GM23338 (cell line): ENCODE measurements around the gene COMMD2. TPM values are rescaled to one million over a fixed set of nuclear protein-coding genes. Genes with fewer than 3 reads are reported as not detected.
A peak's percentile ranks its signal among the peaks of the same experiment; 100 is the strongest.

Experiments used
- ATAC-seq: fragments of 200-7000 bp; cut with Tn5 transposase; 3 replicates; pipeline ENCODE4 v1.9.1; 2020
- DNase-seq: peaks from one replicate; pipeline ENCODE4 v3.0.0-alpha.2; 2015; ENCODE audit warnings: low spot score
- H2AFZ ChIP-seq: fragments of 200-600 bp; sonication (generic); 2 replicates; pipeline ENCODE4 v1.8.0; 2016; ENCODE audit warnings: antibody characterized with exemption, mild to moderate bottlenecking, moderate library complexity
- H3F3A ChIP-seq: fragments of 200-600 bp; sonication (generic); replicated peaks from 2 replicates; pipeline ENCODE4 v1.8.0; 2017; ENCODE audit warnings: antibody characterized with exemption, mixed run types, low read depth
- H3K27ac ChIP-seq: fragments of 200-600 bp; sonication (generic); 2 replicates; pipeline ENCODE4 v1.6.1; 2016; ENCODE audit warnings: low read depth
- H3K27me3 ChIP-seq: fragments of 200-600 bp; sonication (generic); 2 replicates; pipeline ENCODE4 v1.8.0; 2016; ENCODE audit warnings: mild to moderate bottlenecking, mixed run types, moderate library complexity; ENCODE audit not compliant: insufficient read depth
- H3K36me3 ChIP-seq: fragments of 200-600 bp; sonication (generic); 2 replicates; pipeline ENCODE4 v1.8.0; 2016; ENCODE audit warnings: mild to moderate bottlenecking; ENCODE audit not compliant: insufficient read depth
- H3K4me1 ChIP-seq: fragments of 200-600 bp; sonication (generic); 2 replicates; pipeline ENCODE4 v1.8.0; 2016; ENCODE audit warnings: mild to moderate bottlenecking, moderate library complexity; ENCODE audit not compliant: insufficient read depth
- H3K4me2 ChIP-seq: fragments of 200-600 bp; sonication (generic); 2 replicates; pipeline ENCODE4 v1.7.1; 2017; ENCODE audit warnings: mixed run types
- H3K4me3 ChIP-seq: fragments of 200-600 bp; sonication (generic); 2 replicates; pipeline ENCODE4 v1.6.1; 2016; ENCODE audit warnings: mixed run types
- H3K79me2 ChIP-seq: fragments of 200-600 bp; sonication (generic); replicated peaks from 2 replicates; pipeline ENCODE4 v1.8.0; 2017; ENCODE audit warnings: mild to moderate bottlenecking; ENCODE audit not compliant: insufficient read depth
- H3K9me2 ChIP-seq: fragments of 200-600 bp; sonication (generic); 2 replicates; pipeline ENCODE4 v1.8.0; 2017; ENCODE audit not compliant: insufficient read depth
- H4K20me1 ChIP-seq: fragments of 200-600 bp; sonication (generic); replicated peaks from 2 replicates; pipeline ENCODE4 v1.8.0; 2017; ENCODE audit warnings: mild to moderate bottlenecking; ENCODE audit not compliant: insufficient read depth
- H3K27ac Mint-ChIP-seq: 2 replicates; pipeline ENCODE4 v1.8.0; 2020; ENCODE audit warnings: inconsistent platforms, mild to moderate bottlenecking, moderate library complexity, mixed read lengths
- H3K27me3 Mint-ChIP-seq: 3 replicates; pipeline ENCODE4 v1.8.0; 2022; ENCODE audit warnings: low read depth, mild to moderate bottlenecking, moderate library complexity, mixed read lengths, inconsistent platforms; ENCODE audit not compliant: insufficient read depth, poor library complexity
- H3K36me3 Mint-ChIP-seq: 3 replicates; pipeline ENCODE4 v1.8.0; 2021; ENCODE audit warnings: low read depth, mild to moderate bottlenecking, inconsistent platforms, moderate library complexity, mixed read lengths
- H3K4me1 Mint-ChIP-seq: 3 replicates; pipeline ENCODE4 v1.8.0; 2020; ENCODE audit warnings: mild to moderate bottlenecking, inconsistent platforms, mixed read lengths
- H3K4me3 Mint-ChIP-seq: 3 replicates; pipeline ENCODE4 v1.8.0; 2021; ENCODE audit warnings: moderate library complexity, mild to moderate bottlenecking, inconsistent platforms, mixed read lengths
- H3K9me3 Mint-ChIP-seq: 3 replicates; pipeline ENCODE4 v1.8.0; 2020; ENCODE audit warnings: moderate library complexity, mild to moderate bottlenecking, inconsistent platforms, mixed read lengths
- JUNB ChIP-seq: IDR thresholded peaks from one replicate; pipeline ENCODE4 v1.6.1; 2016; ENCODE audit warnings: antibody characterized with exemption; ENCODE audit not compliant: unreplicated experiment
- POLR2AphosphoS5 ChIP-seq: IDR thresholded peaks from 2 replicates; pipeline ENCODE4 v1.6.1; 2016; ENCODE audit warnings: antibody characterized with exemption, low read depth
- REST ChIP-seq: IDR thresholded peaks from one replicate; pipeline ENCODE4 v1.6.1; 2018; ENCODE audit warnings: antibody characterized with exemption; ENCODE audit not compliant: unreplicated experiment
- STAT1 ChIP-seq: IDR thresholded peaks from one replicate; pipeline ENCODE4 v1.6.1; 2016; ENCODE audit warnings: antibody characterized with exemption; ENCODE audit not compliant: unreplicated experiment
- polyA plus RNA-seq: library from polyadenylated mRNA; unstranded; fragments of >200 nt; fragmentation: Nextera tagmentation; extraction: Ambion mirVana; gene quantifications from 2 replicates; pipeline ENCODE4 v1.2.1, GENCODE V29; 2016
- total RNA-seq: library from RNA; depleted of rRNA; stranded (reverse); fragments of >200 nt; shearing (Covaris generic); gene quantifications from 2 replicates; pipeline ENCODE4 v1.2.3, GENCODE V29; 2014

Gene COMMD2
- total and polyA plus RNA-seq, 2 experiments from 2014 or later = 55.5 to 61.1 TPM

DNA sequence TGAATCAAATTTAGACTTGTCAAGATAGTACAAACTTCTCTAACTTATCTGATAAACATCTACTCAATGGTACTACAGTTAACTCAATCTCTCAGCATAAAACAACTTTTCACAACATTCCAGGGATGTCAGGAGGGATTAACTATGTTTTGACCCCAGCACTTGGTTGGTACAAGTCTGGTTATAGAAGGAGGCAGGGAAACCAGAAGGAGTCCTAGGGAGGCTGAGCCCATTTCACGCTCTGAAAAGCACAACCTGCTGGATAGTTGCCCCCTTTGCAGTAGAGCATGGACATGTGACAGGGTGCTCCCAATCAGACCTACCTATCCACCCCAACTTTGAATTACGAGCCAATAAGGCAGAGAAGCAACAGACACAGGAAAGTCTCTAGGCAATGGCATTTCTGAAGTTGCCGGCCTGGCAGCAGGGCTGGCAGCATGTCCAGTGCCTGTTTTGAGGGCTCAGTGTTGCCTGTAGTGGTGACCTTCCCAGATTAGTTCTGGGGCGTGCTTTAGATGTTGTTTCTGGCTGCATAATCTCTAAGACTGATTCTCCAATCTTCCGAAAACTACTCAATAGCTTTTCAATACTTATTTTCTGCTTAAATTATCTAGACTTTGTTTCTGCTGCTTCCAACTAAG, 31.9 kb upstream of the COMMD2 start:
- peak overlapping the region; percentile 7; the same call in 1 of the 2 replicates for H2AFZ ChIP-seq
- no peaks in the 10 kb centered on the region for H3K36me3 ChIP-seq
- H3K9me2 ChIP-seq = no peaks in the 10 kb centered on the region
- ATAC-seq (no peak; the same call in 1 of the 3 replicates), DNase-seq (no peak)
- H3K27ac ChIP-seq = no peak overlapping the region
- Mint-ChIP-seq H3K4me3 (no peak overlapping the region), H3K4me1 (peaks cover 3% of the 10 kb centered on the region; the same call in 1 of the 3 replicates), H3K36me3 (no peaks in the 10 kb centered on the region), H3K9me3 (no peaks in the 10 kb centered on the region), H3K27ac (no peak overlapping the region), H3K27me3 (no peaks in the 10 kb centered on the region)
- no peaks in the 10 kb centered on the region for H3K27me3 ChIP-seq
- H4K20me1 ChIP-seq = no peaks in the 10 kb centered on the region
- H3K4me1 ChIP-seq = no peaks in the 10 kb centered on the region
- TF ChIP-seq JUNB (no peak), STAT1 (no peak), REST (no peak)
- no peak overlapping the region for H3K4me3 ChIP-seq
- H3F3A ChIP-seq = no peaks in the 10 kb centered on the region
- no peak overlapping the region for H3K4me2 ChIP-seq
- H3K79me2 ChIP-seq = no peaks in the 10 kb centered on the region

GRCh38 chr3:149783576-149783975, 31.3 kb upstream of the COMMD2 start:
- DNase-seq (no peak), ATAC-seq (no peak)
- no peak overlapping the region for H3K4me3 ChIP-seq
- no peaks in the 10 kb centered on the region for H3K79me2 ChIP-seq
- H3K27ac Mint-ChIP-seq = no peak overlapping the region
- H3K9me3 Mint-ChIP-seq = no peaks in the 10 kb centered on the region
- H3K27me3 Mint-ChIP-seq = no peaks in the 10 kb centered on the region
- no peaks in the 10 kb centered on the region for H3K9me2 ChIP-seq
- H3K27me3 ChIP-seq = no peaks in the 10 kb centered on the region
- H3K27ac ChIP-seq = no peak overlapping the region
- H3K4me3 Mint-ChIP-seq = no peak overlapping the region
- TF ChIP-seq REST (no peak), POLR2AphosphoS5 (no peak)
- H3K4me1 Mint-ChIP-seq = peaks cover 3% of the 10 kb centered on the region; the same call in 1 of the 3 replicates
- no peaks in the 10 kb centered on the region for H3K36me3 Mint-ChIP-seq
- no peaks in the 10 kb centered on the region for H3F3A ChIP-seq
- no peak overlapping the region for H2AFZ ChIP-seq
- H3K4me2 ChIP-seq = no peak overlapping the region
- H4K20me1 ChIP-seq = no peaks in the 10 kb centered on the region
- no peaks in the 10 kb centered on the region for H3K4me1 ChIP-seq
- no peaks in the 10 kb centered on the region for H3K36me3 ChIP-seq
